ENCODE results near the gene SMIM24.
A peak's percentile ranks its signal among the peaks of the same experiment; 100 is the strongest.
"Not testable (repeated sequence)": the region's sequence is repeated elsewhere in the genome, so short reads cannot be mapped to it uniquely, and the experiment has no call there.

SMIM24 gene

DNA sequence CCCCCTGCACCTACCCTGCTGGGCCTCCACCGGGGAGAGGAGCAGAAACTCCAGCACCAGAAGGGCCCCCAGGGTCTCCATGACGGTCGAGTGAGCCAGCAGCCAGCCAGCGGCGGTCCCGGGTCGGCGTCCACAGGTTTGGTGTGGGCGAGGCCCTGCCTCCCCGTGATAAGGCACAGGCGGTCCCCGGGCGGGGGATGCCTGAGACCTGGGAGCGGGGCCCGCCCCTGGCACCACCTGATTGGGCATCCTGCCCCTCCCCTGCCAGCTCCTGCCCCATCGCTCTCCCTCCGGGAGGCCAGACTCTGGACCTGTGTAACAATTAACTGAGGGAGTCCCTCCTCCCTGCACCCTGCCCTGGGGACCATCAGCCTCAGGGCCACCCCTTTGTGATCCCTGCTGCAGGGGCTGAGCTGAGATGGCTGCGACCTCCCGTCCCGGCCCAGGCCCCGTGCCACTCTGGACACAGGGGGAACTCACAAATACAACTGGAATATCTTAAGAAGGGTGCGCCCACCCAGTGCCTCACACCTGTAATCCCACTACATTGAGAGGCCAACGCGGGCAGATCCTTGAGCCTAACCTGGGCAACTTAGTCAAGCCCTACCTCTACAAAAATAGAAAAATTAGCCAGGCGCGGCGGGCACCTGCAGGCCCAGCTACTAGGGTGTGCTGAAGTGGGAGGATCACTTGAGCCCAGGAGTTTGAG lies at the start of gene SMIM24:
Gene SMIM24 (minus strand): TSS at position 143 of the 709 bp plus-strand sequence. CDS start 62 bp downstream, at position 81.
- DNase-seq: no peak

GRCh38 chr19:3529299-3529698 lies 49.0 kb upstream of the SMIM24 start:
- DNase-seq: not testable (repeated sequence)

GRCh38 chr19:3528539-3529211 lies 48.4 kb upstream of the SMIM24 start:
- DNase-seq: no peak

DNA sequence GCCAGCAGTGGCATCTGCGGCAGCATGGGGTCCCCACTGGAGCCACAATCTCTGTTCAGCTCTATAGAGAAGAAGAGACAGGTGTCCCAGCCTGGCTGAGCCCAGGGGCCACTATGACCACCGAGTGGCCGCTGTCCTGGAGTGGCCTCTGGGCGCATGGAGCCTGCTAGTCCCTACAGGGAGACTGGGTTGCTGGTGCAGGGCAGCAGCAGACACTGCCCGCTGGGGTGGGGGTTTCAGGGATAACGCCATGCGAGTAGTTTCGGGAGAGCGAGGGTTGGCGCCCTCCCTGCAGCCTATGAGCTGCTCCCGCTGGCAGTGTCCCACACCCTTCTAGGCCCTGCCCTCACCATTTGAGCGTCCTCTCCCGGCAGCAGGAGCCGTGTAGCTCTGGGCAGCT lies 47.8 kb upstream of the SMIM24 start:
- DNase-seq: no peak

- no peak for DNase-seq
Observed at GRCh38 chr19:3527238-3527910, 47.0 kb upstream of the SMIM24 start.

DNA sequence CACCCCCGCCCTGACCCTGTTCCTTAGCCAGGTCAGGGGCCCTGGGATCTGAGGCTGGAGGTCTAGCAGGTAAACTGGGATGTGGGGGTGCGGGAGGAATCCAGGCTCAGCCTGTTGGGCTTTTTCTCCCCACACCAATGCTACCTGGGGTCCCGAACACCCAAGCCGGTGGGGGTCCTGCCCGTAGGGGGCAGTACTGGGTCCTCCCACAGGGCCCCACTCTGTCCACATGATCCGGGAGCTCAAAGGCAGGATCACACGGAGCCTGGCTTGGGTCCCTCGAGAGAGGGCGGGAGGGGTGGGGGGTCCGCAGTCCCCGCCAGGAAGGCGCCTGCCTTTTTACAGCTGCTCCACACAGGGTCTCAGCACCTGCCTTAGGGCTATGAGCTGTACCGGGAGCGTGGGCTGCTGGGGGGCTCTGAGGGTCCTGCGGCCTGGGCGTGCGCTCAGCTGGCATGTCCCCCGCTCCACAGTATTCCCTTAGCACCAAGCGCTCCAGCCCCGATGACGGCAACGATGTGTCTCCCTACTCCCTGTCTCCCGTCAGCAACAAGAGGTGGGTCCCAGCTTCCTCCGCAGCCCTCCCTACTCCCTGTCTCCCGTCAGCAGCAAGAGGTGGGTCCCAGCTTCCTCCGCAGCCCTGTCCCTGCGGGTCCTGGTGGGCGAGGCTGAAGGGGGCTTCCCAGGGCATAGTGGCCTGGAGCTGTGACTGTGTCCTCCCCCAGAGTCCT lies 46.3 kb upstream of the SMIM24 start:
- DNase-seq: no peak

GRCh38 chr19:3524904-3525451 lies 44.7 kb upstream of the SMIM24 start:
- no peak for DNase-seq

DNA sequence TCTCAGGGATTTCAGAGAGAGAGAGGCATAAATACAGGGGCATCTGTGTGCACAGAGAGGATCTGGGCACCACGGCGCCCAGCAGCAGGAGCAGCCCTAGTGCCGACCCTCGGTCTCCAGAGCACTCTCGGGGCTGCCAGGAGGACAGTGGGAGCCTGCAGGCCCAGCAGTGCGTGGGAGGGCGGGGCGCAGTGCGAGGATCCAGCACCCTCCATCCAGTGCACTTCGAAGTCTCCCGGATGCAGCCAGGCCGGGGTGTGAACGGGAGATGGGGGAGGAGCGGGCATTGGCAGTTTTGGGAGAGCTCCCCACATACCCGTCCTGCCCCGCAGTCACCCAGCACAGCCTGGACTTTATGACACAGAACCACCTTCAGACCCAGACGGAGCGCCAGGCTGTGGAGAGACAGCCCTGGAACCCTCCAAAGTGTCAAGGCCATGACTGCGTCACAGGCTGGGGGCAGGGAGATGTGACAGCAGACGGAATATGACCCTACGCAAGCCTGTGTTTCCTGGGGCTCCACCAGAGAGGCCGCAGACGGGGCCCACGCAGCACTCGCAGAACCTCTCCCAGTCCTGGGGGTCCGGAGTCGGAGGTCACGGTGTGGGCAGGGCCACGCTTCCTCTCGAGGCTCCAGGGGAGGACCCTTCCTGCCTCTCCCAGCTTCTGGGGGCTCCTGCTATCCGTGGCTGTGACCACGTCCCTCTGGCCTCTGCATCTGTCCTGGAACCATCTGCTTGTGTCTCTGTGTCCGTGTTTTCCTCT lies 43.9 kb upstream of the SMIM24 start:
- DNase-seq: no peak

GRCh38 chr19:3523361-3524077 lies 43.2 kb upstream of the SMIM24 start:
- DNase-seq: no peak

DNA sequence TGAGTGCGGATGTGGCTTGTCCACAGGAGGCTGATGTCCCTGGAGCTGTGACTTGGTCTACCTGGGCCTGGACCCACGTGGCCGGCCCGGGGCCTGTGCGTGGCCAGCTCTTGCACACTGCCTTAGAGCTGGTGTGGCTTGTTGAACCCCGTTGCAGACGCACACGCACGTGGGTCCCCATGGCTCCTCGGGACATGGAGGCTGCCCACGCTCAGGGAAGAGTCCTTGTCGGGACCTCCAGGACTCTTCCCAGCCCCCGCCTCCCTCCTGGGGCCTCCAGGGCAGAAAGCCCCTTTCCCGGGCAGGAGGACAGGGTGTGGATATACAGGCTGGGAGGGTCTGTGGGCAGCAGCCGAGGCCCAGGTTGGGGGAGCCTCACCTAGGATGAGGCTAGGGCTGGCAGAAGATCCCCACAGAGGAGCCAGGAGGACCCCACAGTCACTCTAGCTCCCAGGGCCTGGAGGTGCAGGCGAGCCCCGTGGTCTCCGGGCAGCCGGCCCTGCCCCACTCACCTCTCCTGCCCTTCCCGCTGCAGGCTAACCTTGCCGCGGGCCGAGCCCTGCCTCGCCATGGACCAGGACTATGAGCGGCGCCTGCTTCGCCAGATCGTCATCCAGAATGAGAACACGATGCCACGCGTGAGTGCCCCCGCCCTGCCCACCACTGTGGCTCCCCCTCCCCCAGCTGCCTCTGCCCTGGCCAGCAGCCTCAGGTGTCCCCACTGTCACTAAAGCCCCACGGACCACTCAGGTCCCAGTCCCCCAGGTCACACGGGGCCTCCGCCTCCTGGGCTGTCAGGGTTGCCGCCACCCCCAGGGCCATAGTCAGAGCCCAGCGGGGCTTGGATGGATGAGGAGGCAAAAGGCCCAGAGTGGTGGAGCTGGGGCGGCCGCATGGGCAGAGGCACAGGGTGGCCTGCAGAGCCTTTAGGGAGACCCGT lies 42.4 kb upstream of the SMIM24 start:
- DNase-seq: no peak

- DNase-seq: no peak
Observed at GRCh38 chr19:3521104-3521445, 40.8 kb upstream of the SMIM24 start.

DNA sequence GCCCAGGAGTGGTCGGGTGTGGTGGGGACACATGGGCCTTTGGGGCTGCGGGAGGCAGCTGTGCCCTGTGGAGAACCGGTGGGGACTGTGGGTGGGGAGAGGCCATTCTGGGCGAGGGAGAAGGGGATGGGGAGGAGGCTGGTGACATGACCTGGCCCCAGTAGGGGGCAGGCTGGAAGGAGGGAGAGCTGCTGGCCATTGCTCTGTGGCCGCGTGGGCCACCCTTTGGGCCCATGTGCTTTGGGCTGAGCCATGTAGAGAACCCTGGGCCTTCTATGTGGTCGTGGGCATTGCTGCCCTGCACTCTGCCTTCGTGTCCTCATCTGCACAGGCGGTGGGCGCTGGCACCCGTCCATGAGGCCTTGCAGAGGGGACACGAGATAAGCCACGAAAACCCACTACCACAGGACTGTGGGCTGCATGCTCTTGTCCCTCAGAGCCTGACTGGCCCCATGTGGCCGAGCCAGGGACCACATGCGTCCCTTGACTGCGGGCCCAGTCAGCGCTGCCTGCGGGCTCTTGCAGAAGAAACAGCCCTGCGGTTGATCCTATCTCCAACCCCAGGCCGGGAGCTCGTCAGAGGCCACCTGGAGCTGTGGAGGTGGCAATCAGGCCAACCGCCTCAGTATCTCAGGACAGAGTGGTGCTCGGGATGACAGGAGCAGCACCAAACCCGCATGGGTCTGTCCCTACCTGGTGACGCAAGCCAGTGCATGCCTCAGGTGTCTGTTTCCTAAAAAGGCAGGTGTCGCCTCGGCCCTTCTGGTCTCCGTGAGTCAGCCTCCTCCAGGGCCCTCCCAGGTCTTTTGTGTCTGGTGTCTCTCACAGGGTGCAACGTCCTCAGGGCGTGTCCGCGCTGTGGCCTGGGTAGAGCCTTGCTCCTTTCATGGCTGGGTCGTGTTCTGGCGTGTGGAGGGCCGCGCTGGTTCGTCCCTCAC lies 40.1 kb upstream of the SMIM24 start:
- no peak for DNase-seq

- DNase-seq: no peak
Observed at GRCh38 chr19:3519126-3519525, 38.8 kb upstream of the SMIM24 start.

- DNase-seq: no peak
Observed at GRCh38 chr19:3518659-3519058, 38.3 kb upstream of the SMIM24 start.

GRCh38 chr19:3518255-3518654 lies 37.9 kb upstream of the SMIM24 start:
- no peak for DNase-seq

DNA sequence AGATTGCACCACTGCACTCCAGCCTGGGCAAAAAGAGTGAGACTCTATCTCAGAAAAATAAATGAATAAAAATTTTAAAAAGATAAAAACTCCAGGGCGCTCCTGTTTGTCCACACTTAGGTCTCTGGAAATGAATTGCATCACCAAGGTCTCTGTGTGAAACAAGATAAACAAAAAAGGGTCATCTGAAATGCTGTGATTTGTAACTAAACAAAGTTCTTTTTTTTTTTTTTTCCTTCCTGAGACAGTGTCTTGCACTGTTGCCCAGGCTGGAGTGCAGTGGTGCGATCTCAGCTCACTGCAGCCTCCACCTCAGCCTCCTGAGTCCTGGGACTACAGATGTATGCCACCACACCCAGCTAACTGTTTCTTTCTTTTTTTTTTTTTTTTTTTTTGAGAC lies 37.3 kb upstream of the SMIM24 start:
- no peak for DNase-seq

- peak; percentile 23 for DNase-seq
Observed at GRCh38 chr19:3516675-3517207, 36.4 kb upstream of the SMIM24 start.

- DNase-seq: no peak
Observed at GRCh38 chr19:3515891-3516422, 35.6 kb upstream of the SMIM24 start.

- no peak for DNase-seq
Observed at GRCh38 chr19:3514930-3515329, 34.6 kb upstream of the SMIM24 start.

Data from stimulated activated CD4-positive, alpha-beta T cell treated with anti-CD3 and anti-CD28 coated beads, Interleukin-4, amount 100 ng/mL, for 24 hours (primary cell).